OCI-M1 (cell line): Measurements from ENCODE around the gene RASSF6.
A peak's percentile ranks its signal among the peaks of the same experiment; 100 is the strongest.
"Not testable (repeated sequence)": the region's sequence is repeated elsewhere in the genome, so short reads cannot be mapped to it uniquely, and the experiment has no call there.

Source experiments
- DNase-seq: peaks from one replicate; lab custom pipeline; 2025; lab: John Stamatoyannopoulos, UW

The RASSF6 gene

GRCh38 chr4:73620115-73620792 lies at the start of gene RASSF6:
Gene RASSF6, minus strand, starts transcription at chr4:73620436. Its CDS starts 8,641 bp downstream, at chr4:73611795.
- peak; percentile 40 for DNase-seq

GRCh38 chr4:73669410-73670183 lies 49.4 kb upstream of the RASSF6 start:
- DNase-seq = no peak

GRCh38 chr4:73668782-73669201 lies 48.6 kb upstream of the RASSF6 start:
- no peak for DNase-seq

GRCh38 chr4:73665924-73666323 lies 45.7 kb upstream of the RASSF6 start:
- DNase-seq = peak; percentile 14

- DNase-seq = no peak
These were observed 44.2 kb upstream of the RASSF6 start for GRCh38 chr4:73664470-73664869.

- DNase-seq = no peak
These were observed 43.3 kb upstream of the RASSF6 start for GRCh38 chr4:73663576-73663975.

- peak; percentile 80 for DNase-seq
These were observed 42.7 kb upstream of the RASSF6 start for GRCh38 chr4:73662709-73663546.

- peak; percentile 58 for DNase-seq
These were observed 41.4 kb upstream of the RASSF6 start for GRCh38 chr4:73661646-73662119.

GRCh38 chr4:73660808-73661207 lies 40.6 kb upstream of the RASSF6 start:
- DNase-seq = no peak

- DNase-seq = peak; percentile 79
These were observed 33.5 kb upstream of the RASSF6 start for GRCh38 chr4:73653695-73654106.

- DNase-seq = no peak
These were observed 30.0 kb upstream of the RASSF6 start for GRCh38 chr4:73650250-73650649.

- DNase-seq = no peak
These were observed 28.2 kb upstream of the RASSF6 start for GRCh38 chr4:73648478-73648877.

GRCh38 chr4:73646117-73646516 lies 25.9 kb upstream of the RASSF6 start:
- DNase-seq = no peak

GRCh38 chr4:73631565-73632226 lies 11.5 kb upstream of the RASSF6 start:
- DNase-seq = no peak

- not testable (repeated sequence) for DNase-seq
These were observed 8.6 kb upstream of the RASSF6 start for GRCh38 chr4:73628834-73629233.

GRCh38 chr4:73621357-73621756 lies 1.1 kb upstream of the RASSF6 start:
- DNase-seq = no peak

GRCh38 chr4:73619346-73619745 lies 890 bp downstream of the RASSF6 start:
- DNase-seq = no peak

- peak; percentile 6 for DNase-seq
These were observed 3.0 kb downstream of the RASSF6 start for GRCh38 chr4:73617256-73617655.

- DNase-seq = no peak
These were observed 4.6 kb downstream of the RASSF6 start for GRCh38 chr4:73615613-73616012.

GRCh38 chr4:73614311-73614867 lies 5.8 kb downstream of the RASSF6 start:
- no peak for DNase-seq

GRCh38 chr4:73613130-73613529 lies 7.1 kb downstream of the RASSF6 start:
- no peak for DNase-seq
